Measurements from ENCODE around the gene NTNG2. TPM values are rescaled to one million over a fixed set of nuclear protein-coding genes. Genes with fewer than 3 reads are reported as not detected.
A peak's percentile ranks its signal among the peaks of the same experiment; 100 is the strongest.

The NTNG2 gene
- total RNA-seq, 2 experiments from 2014 or later, result 3.8 to 4.8 TPM

DNA sequence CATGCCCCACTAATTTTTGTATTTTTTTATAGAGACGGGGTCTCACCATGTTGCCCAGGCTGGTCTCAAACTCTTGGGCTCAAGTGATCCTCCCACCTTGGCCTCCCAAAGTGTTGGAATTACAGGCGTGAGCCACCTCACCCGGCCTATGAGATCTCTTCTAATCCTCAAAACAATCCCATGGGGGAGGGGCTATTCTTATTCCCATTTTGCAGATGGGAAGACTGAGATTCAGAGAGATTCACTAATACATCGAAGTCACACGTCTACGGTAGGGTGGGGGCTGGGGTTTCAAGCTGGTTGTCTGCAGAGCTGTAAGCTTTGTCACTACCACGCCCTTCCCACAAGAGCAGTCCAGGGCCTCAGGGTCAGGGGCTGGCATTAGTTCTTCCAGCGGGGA lies 14.0 kb upstream of the NTNG2 start:
- DNase-seq, result no peak
- ChIA-PET CTCF (no interaction called here), POLR2A (no interaction called here)
- Mint-ChIP-seq H3K9me3 (ENCODE audit: insufficient read depth) (no peaks in the 10 kb centered on the region), H3K4me1 (ENCODE audit: low read depth) (peaks cover 7% of the 10 kb centered on the region), H3K27ac (no peak overlapping the region), H3K27me3 (ENCODE audit: low read depth) (peaks cover 17% of the 10 kb centered on the region), H3K4me3 (no peak overlapping the region), H3K36me3 (ENCODE audit: low read depth) (no peaks in the 10 kb centered on the region)
- no peak for ATAC-seq

DNA sequence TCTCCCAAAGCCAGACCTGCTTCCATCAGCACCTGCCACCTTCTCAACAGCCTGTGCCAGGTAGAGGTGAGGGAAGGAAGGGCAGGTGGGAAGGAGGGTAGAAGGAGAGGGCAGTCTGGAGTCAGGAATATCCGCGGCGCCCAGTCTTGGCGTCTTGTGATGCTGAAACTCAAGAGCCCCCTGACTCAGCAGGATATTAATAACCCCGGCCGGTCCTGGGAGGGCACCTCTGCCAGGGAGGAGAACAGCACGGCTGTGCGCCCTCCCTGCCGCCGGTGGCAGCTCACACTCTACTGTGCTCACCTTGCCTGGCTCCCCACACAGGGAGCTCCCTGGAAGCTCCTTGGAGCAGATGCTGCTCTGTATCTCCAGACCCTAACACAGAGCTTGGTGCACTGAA lies 11.6 kb upstream of the NTNG2 start:
- no peaks in the 10 kb centered on the region for H3K9me3 Mint-ChIP-seq (ENCODE audit: insufficient read depth)
- H3K27ac Mint-ChIP-seq, result no peak overlapping the region
- no peaks in the 10 kb centered on the region for H3K36me3 Mint-ChIP-seq (ENCODE audit: low read depth)
- ChIA-PET CTCF (interaction anchor here (1.3 kb wide), 1 partner anchor 19 kb away, joined by 4 read pairs; no protein-coding TSS in a partner anchor), POLR2A (no interaction called here)
- DNase-seq (no peak), ATAC-seq (no peak)
- peaks cover 17% of the 10 kb centered on the region for H3K27me3 Mint-ChIP-seq (ENCODE audit: low read depth)
- peaks cover under 1% of the 10 kb centered on the region for H3K4me1 Mint-ChIP-seq (ENCODE audit: low read depth)
- no peak overlapping the region for H3K4me3 Mint-ChIP-seq

DNA sequence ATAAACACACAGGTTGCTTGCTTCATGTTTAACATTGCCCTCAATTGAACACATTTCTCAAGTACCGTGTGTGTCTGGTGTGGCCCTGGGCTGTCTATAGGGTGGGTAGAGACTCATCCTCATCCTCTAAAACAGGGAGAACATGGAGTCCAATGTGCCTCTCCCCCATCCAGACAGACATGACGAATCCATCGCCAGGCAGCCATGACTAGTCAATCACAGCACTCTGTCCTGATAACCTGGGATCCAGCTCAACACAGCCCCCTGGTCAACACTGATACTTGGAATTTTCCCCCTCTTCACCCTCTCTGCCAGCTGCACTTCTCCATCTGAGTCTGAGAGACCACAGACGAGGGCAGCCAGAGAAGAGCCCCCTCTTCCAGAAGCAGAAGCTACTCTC lies 10.7 kb upstream of the NTNG2 start:
- Mint-ChIP-seq H3K4me1 (ENCODE audit: low read depth) (no peaks in the 10 kb centered on the region), H3K9me3 (ENCODE audit: insufficient read depth) (no peaks in the 10 kb centered on the region), H3K27me3 (ENCODE audit: low read depth) (peaks cover 22% of the 10 kb centered on the region), H3K27ac (no peak overlapping the region), H3K4me3 (no peak overlapping the region), H3K36me3 (ENCODE audit: low read depth) (no peaks in the 10 kb centered on the region)
- CTCF ChIA-PET, result interaction anchor here (1.3 to 1.4 kb wide), 2 partner anchors 18 to 19 kb away, joined by 4 to 5 read pairs; no protein-coding TSS in a partner anchor
- ATAC-seq (no peak), DNase-seq (no peak)
- POLR2A ChIA-PET, result no interaction called here

DNA sequence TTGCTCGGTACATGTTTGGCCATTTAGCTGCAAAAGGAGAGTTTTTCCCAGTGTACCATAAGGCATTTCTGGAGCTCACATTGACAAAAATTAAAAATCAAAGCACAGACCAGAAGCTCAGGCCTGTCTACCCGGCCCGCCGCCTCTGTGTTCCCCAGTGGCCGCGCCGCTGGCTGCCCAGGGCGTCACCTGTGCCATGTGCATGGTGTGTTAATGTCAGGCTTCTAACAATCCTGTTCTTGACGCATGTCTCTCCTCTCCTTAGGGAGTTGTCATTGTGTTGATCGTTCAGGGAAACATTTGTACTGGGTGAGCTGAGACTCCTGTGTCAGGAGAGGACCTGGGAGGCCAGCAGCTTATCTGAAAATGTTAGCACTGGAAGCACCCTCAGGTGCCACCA lies 9.6 kb upstream of the NTNG2 start:
- no peaks in the 10 kb centered on the region for H3K4me1 Mint-ChIP-seq (ENCODE audit: low read depth)
- no peaks in the 10 kb centered on the region for H3K36me3 Mint-ChIP-seq (ENCODE audit: low read depth)
- DNase-seq (no peak), ATAC-seq (no peak)
- peaks cover 22% of the 10 kb centered on the region for H3K27me3 Mint-ChIP-seq (ENCODE audit: low read depth)
- no peaks in the 10 kb centered on the region for H3K9me3 Mint-ChIP-seq (ENCODE audit: insufficient read depth)
- no peak overlapping the region for H3K27ac Mint-ChIP-seq
- POLR2A ChIA-PET, result interaction anchor here (0.6 kb wide), 1 partner anchor 273 kb away, joined by 3 read pairs; no protein-coding TSS in a partner anchor
- H3K4me3 Mint-ChIP-seq, result no peak overlapping the region
- CTCF ChIA-PET, result interaction anchor here (1.2 to 1.4 kb wide), 2 partner anchors 17 to 101 kb away, joined by 3 to 5 read pairs; no protein-coding TSS in a partner anchor

DNA sequence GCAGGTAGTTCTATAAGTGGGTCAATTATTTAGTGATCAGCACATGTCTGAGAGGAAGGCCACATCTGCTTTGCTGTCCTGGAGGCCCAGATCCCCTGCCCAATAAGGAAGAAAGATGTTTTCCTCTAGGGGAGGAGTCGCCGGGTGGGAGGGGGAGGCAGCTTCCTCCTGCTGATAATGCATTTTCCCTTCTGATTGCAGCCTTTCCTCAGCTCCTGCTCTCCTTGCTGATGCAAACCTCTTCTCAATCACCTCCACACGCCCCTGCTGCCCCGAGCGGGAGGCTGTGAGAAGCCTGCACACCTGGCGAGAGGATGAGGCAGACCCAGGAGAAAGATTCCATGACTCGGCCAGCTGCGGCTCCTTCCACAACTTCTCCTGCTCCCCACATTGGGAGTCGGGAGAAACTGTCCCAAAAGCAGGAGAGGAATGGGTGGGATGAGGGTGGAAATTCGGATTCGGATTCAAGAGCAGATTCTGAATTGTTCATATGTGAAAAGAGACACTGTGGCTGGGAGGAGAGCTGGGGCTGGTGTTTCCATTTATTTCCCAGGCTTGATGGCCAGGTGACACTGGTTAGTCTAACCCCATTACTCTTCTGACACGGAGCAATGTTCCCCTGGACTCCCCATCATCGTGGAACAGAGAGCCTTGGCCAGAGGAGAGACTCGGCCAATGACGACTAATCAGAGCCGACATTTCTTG lies 6.8 kb upstream of the NTNG2 start:
- H3K4me3 Mint-ChIP-seq, result no peak overlapping the region
- DNase-seq, result no peak
- H3K27ac Mint-ChIP-seq, result no peak overlapping the region
- POLR2A ChIA-PET, result no interaction called here
- H3K4me1 Mint-ChIP-seq (ENCODE audit: low read depth), result peaks cover 2% of the 10 kb centered on the region
- ATAC-seq, result no peak
- CTCF ChIA-PET, result interaction anchor here (1.8 kb wide), 1 partner anchor 15 kb away, joined by 8 read pairs; no protein-coding TSS in a partner anchor
- no peaks in the 10 kb centered on the region for H3K36me3 Mint-ChIP-seq (ENCODE audit: low read depth)
- H3K9me3 Mint-ChIP-seq (ENCODE audit: insufficient read depth), result no peaks in the 10 kb centered on the region
- H3K27me3 Mint-ChIP-seq (ENCODE audit: low read depth), result peaks cover 39% of the 10 kb centered on the region

DNA sequence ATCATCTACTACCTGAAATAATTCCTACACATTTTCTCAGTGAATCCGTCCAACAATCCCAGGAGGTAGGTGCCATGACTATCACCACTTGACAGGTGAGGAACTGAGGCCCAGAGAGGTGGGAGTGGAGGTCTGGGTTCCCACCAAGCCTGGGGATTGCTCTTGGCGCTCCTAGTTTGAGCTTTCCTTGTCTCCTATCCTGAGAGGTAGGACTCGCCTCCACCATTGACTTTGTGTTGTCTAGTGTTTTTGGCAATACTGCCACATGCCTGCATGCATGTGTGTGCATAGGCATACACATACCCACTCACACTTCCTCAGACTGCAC lies 6.3 kb upstream of the NTNG2 start:
- Mint-ChIP-seq H3K36me3 (ENCODE audit: low read depth) (no peaks in the 10 kb centered on the region), H3K4me3 (no peak overlapping the region), H3K4me1 (ENCODE audit: low read depth) (peaks cover 4% of the 10 kb centered on the region), H3K9me3 (ENCODE audit: insufficient read depth) (no peaks in the 10 kb centered on the region), H3K27ac (no peak overlapping the region), H3K27me3 (ENCODE audit: low read depth) (peaks cover 42% of the 10 kb centered on the region)
- DNase-seq (no peak), ATAC-seq (no peak)
- ChIA-PET CTCF (no interaction called here), POLR2A (no interaction called here)

DNA sequence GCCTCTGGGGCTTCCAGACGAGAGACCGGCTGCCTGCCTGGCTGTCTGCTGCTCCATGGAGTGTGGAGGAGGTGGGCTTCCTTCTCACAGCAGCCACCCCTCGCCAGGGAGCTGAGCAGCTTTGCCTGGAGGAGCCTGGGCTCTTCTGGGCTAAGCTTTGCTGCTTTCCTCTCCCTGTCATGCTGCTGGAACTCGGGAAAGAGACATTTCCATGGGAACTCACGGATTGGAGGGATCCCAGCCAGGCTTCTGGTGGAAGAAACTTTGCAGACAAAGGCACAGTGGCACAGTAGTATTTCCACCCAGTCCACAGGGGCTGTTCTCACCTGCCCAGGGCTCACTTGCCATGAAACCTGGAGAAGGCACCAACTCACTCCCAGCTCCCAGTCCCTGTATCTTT lies 5.6 kb upstream of the NTNG2 start:
- Mint-ChIP-seq H3K36me3 (ENCODE audit: low read depth) (no peaks in the 10 kb centered on the region), H3K9me3 (ENCODE audit: insufficient read depth) (no peaks in the 10 kb centered on the region), H3K4me3 (no peak overlapping the region), H3K4me1 (ENCODE audit: low read depth) (peaks cover 9% of the 10 kb centered on the region), H3K27ac (no peak overlapping the region), H3K27me3 (ENCODE audit: low read depth) (peaks cover 44% of the 10 kb centered on the region)
- ChIA-PET POLR2A (no interaction called here), CTCF (no interaction called here)
- ATAC-seq (no peak), DNase-seq (no peak)

DNA sequence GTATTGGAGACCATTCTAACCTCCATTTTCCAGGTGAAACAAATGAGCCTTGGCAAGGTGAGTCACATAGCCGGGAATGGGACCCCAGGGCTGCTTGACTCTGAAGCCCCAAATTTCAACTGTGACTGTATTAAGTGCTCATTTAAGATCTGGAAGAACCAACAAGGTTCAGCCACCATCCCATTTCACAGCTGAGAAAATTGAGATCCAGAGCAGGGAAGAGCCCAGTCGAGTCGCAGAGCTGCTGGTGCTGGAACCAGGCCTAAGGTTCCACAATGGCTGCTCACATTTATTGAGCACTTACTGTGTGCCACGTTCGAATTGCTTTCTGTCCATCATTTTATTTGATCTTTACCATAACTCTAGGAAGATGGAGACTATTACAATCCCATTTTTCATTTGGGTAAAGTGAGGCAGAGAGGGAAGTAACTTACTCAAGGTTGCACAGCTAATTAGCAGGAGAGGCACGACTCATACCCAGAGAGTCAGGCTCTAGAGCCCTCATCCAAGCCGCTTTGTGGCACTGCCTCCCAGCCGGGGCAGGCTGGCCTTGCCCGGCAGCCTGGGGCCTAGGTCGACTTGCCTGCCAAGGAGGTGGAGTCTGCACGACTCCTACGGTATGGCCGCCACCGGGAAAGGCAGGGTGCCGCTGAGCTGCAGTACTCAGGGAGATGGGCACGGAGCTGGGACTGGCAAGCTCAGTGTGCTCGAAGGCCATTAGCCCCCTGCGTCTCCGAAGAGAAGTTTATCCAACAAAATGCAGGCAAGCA lies 4.3 kb upstream of the NTNG2 start:
- POLR2A ChIA-PET, result no interaction called here
- H3K36me3 Mint-ChIP-seq (ENCODE audit: low read depth), result peaks cover 2% of the 10 kb centered on the region
- peaks cover 12% of the 10 kb centered on the region for H3K4me1 Mint-ChIP-seq (ENCODE audit: low read depth)
- CTCF ChIA-PET, result interaction anchor here (1.4 kb wide), 1 partner anchor 12 kb away, joined by 4 read pairs; no protein-coding TSS in a partner anchor
- H3K4me3 Mint-ChIP-seq, result no peak overlapping the region
- no peaks in the 10 kb centered on the region for H3K9me3 Mint-ChIP-seq (ENCODE audit: insufficient read depth)
- H3K27me3 Mint-ChIP-seq (ENCODE audit: low read depth), result peaks cover 49% of the 10 kb centered on the region
- no peak for DNase-seq
- no peak for ATAC-seq
- no peak overlapping the region for H3K27ac Mint-ChIP-seq

DNA sequence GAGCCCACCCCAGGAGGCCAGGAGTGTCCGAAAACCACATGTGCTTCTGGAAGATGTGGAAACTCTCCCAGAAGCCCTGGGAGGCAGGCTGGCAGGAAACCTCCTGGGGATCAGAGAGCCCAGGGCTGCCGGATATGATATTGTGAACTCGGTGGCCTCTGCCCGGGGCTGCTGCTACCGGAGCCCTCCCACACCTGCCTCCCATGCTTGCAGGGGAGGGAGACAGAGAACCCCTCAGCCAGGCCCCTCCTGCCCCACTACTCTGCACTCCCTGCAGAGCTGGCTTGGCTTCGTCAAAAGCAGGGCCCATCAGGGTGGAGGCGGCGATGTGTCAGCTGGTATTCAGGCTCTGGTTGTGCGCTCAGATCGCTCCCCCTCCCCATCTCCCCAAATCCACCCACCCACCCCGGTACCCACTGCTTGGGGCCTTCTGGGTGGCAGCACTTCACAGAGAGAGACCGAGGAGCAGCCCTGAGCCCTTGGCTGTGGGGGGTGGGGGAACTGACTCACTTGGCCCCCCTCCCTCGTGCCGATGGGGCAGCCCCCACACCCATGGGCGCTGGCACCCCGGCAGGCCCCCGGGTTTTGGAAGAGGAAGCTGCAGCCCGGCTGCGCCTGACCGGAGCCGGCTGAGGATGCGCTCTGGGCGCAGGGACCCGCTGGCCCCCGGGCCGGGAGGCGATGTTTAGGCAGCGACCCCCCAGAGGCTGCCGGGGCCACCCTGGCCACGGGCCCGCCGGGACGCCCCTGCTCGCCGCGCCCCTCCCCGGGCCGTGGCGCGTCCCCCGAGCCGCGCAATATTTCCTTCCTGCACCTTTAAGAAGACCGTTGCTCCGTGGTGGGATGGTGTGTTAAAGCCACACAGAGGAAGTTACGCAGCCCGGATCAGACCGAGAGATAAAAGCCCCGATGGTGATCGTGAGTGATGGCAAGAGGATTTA lies 786 bp upstream of the NTNG2 start:
- ChIA-PET CTCF (interaction anchor here (1.7 kb wide), 1 partner anchor 8 kb away, joined by 9 read pairs; no protein-coding TSS in a partner anchor), POLR2A (interaction anchor here (0.6 to 0.7 kb wide), 2 partner anchors 76 to 430 kb away, joined by 3 read pairs; no protein-coding TSS in a partner anchor)

DNA sequence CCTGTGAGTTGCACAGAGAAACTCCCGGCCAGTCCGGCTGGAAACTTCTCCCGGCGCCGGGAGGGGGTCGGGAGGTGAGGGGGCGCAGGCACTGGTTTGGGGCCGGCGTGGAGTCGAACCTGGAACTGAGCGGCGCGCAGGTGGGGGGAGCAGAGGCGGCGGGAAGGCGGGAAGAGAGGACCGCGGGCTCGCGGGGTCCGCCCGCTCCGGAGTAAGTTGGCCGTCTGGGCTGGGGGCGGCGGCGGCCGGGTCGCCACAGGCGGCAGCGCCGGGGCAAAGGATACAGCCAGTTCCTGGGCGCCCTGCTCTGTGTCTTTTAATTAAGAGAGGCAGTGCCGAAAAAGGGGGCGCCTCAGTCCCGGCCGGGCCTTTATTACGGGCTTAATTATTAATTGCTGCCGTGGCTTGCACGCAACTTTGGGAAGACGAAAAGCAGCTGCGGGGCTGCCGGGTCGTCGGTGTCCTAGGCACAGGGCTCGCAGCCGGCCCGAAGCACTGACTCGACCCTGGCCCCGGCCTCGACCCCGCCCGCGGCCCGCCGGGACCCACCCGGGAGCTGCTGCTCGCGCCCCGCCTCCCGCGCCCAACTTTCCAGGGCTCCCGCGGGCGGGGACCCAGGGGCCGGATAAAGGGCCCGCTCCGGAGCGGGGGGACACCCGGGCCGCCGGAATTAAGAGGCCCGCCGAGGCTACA lies 1.1 kb downstream of the NTNG2 start:
- H3K27me3 Mint-ChIP-seq (ENCODE audit: low read depth), result peaks cover 63% of the 10 kb centered on the region
- no peak for ATAC-seq
- peak overlapping the region; percentile 88 for H3K4me3 Mint-ChIP-seq
- peaks cover 15% of the 10 kb centered on the region for H3K4me1 Mint-ChIP-seq (ENCODE audit: low read depth)
- peaks cover 3% of the 10 kb centered on the region for H3K36me3 Mint-ChIP-seq (ENCODE audit: low read depth)
- ChIA-PET CTCF (interaction anchor here (1.0 kb wide), 1 partner anchor 75 kb away, joined by 3 read pairs; no protein-coding TSS in a partner anchor), POLR2A (interaction anchor here (1.0 kb wide), 1 partner anchor 79 kb away, joined by 3 read pairs; no protein-coding TSS in a partner anchor)
- DNase-seq, result no peak
- no peaks in the 10 kb centered on the region for H3K9me3 Mint-ChIP-seq (ENCODE audit: insufficient read depth)
- no peak overlapping the region for H3K27ac Mint-ChIP-seq

More for the DNA sequence above, 786 bp upstream of the NTNG2 start:
- Mint-ChIP-seq H3K4me3 (peak overlapping the region; percentile 88), H3K27ac (peak overlapping the region; percentile 86), H3K4me1 (ENCODE audit: low read depth) (peaks cover 15% of the 10 kb centered on the region), H3K9me3 (ENCODE audit: insufficient read depth) (no peaks in the 10 kb centered on the region), H3K27me3 (ENCODE audit: low read depth) (peaks cover 57% of the 10 kb centered on the region), H3K36me3 (ENCODE audit: low read depth) (peaks cover 3% of the 10 kb centered on the region)
- DNase-seq (peak; percentile 85), ATAC-seq (peak; percentile 80)

DNA sequence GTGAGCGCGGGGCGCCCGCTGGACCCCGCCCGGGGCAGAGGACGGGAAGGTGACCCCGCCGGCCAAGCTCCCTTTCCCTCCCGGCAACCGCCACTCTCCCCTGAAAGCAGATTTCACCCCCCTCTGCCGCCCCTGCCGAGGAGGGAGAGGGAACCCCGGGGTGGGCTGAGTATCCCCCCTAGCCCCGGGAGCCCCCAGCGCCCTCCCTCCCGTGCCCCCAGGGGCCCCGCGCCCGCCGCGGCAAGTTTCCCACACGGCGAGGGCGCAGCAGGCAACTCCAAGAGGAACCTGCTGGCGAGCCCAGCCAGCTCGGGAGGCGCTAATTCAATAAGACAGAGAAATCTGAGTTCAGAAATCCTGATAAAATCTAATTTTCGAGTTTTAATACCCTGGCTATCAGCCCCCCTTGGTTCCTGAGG lies 1.6 kb downstream of the NTNG2 start:
- H3K36me3 Mint-ChIP-seq (ENCODE audit: low read depth), result peaks cover 3% of the 10 kb centered on the region
- ATAC-seq (no peak), DNase-seq (no peak)
- ChIA-PET POLR2A (interaction anchor here (1.0 kb wide), 1 partner anchor 78 kb away, joined by 3 read pairs; no protein-coding TSS in a partner anchor), CTCF (interaction anchor here (0.9 to 1.1 kb wide), 3 partner anchors 73 to 90 kb away, joined by 3 to 4 read pairs (median 3); no protein-coding TSS in a partner anchor)
- H3K27me3 Mint-ChIP-seq (ENCODE audit: low read depth), result peaks cover 59% of the 10 kb centered on the region
- H3K27ac Mint-ChIP-seq, result no peak overlapping the region
- H3K4me3 Mint-ChIP-seq, result no peak overlapping the region
- H3K9me3 Mint-ChIP-seq (ENCODE audit: insufficient read depth), result no peaks in the 10 kb centered on the region
- H3K4me1 Mint-ChIP-seq (ENCODE audit: low read depth), result peaks cover 15% of the 10 kb centered on the region

Data from activated CD8-positive, alpha-beta T cell treated with anti-CD3 and anti-CD28 coated beads, Interleukin-2, amount 10 ng/mL, durations not matched to agents 7 days and 5 days (primary cell).